HepG2 (cell line): ENCODE measurements around the gene SOBP. TPM values are rescaled to one million over a fixed set of nuclear protein-coding genes. Genes with fewer than 3 reads are reported as not detected.

Experiments
- ATM ChIP-seq: fragments of 450-650 bp; IDR thresholded peaks from 2 replicates; pipeline ENCODE4 v1.7.1; 2017; ENCODE audit warnings: mild to moderate bottlenecking, borderline replicate concordance
- CCAR2 ChIP-seq: fragments of 200-400 bp; formaldehyde crosslinking; optimal IDR thresholded peaks from 2 replicates; pipeline ENCODE3; 2018; ENCODE audit warnings: low read depth, mild to moderate bottlenecking, low read length, moderate library complexity
- GATAD2A ChIP-seq: IDR thresholded peaks from 2 replicates; pipeline ENCODE4 v1.6.1; 2016
- ISX ChIP-seq: sonication (generic); formaldehyde crosslinking; conservative IDR thresholded peaks from 2 replicates; pipeline ENCODE4 v1.5.0; 2020; ENCODE audit warnings: missing genetic modification reagents
- MBNL3 ChIP-seq: fragments of 250-450 bp; sonication (Bioruptor Pico); conservative IDR thresholded peaks from 2 replicates; pipeline ENCODE4 v1.8.0; 2022; ENCODE audit warnings: mild to moderate bottlenecking, inconsistent platforms
- NR2F2 ChIP-seq: IDR thresholded peaks from 2 replicates; pipeline ENCODE4 v1.6.1; 2012; ENCODE audit warnings: low read depth, inconsistent platforms, borderline replicate concordance
- PHF21A ChIP-seq: sonication (generic); formaldehyde crosslinking; IDR thresholded peaks from 2 replicates; pipeline ENCODE4 v1.5.0; 2020; ENCODE audit warnings: mild to moderate bottlenecking, missing genetic modification reagents
- STAT5B ChIP-seq: sonication (generic); formaldehyde crosslinking; IDR thresholded peaks from 2 replicates; pipeline ENCODE4 v1.4.0; 2020; ENCODE audit warnings: missing genetic modification reagents
- TARDBP ChIP-seq: sonication (generic); formaldehyde crosslinking; IDR thresholded peaks from 2 replicates; pipeline ENCODE4 v1.8.0; 2022; ENCODE audit warnings: mild to moderate bottlenecking, missing genetic modification reagents
- TFDP1 ChIP-seq: IDR thresholded peaks from 2 replicates; pipeline ENCODE4 v1.6.1; 2016; ENCODE audit warnings: missing compliant biosample characterization, missing genetic modification reagents, borderline replicate concordance
- U2AF1 ChIP-seq: fragments of 200-400 bp; formaldehyde crosslinking; optimal IDR thresholded peaks from 2 replicates; pipeline ENCODE3; 2017; ENCODE audit warnings: mild to moderate bottlenecking, low read depth, low read length
- ZBTB42 ChIP-seq: sonication (generic); formaldehyde crosslinking; IDR thresholded peaks from 2 replicates; pipeline ENCODE4 v1.5.0; 2020; ENCODE audit warnings: mild to moderate bottlenecking, missing genetic modification reagents
- ZFX ChIP-seq: sonication (generic); formaldehyde crosslinking; IDR thresholded peaks from 2 replicates; pipeline ENCODE4 v1.4.0; 2020; ENCODE audit warnings: mild to moderate bottlenecking, low read depth, missing genetic modification reagents, moderate library complexity
- ZNF362 ChIP-seq: sonication (generic); formaldehyde crosslinking; IDR thresholded peaks from 2 replicates; pipeline ENCODE4 v1.4.0; 2020; ENCODE audit warnings: missing genetic modification reagents, mild to moderate bottlenecking, borderline replicate concordance
- ZNF503 ChIP-seq: sonication (generic); formaldehyde crosslinking; IDR thresholded peaks from 2 replicates; pipeline ENCODE4 v1.4.0; 2020; ENCODE audit warnings: missing genetic modification reagents
- ZNF556 ChIP-seq: sonication (generic); formaldehyde crosslinking; IDR thresholded peaks from 2 replicates; pipeline ENCODE4 v1.4.0; 2020; ENCODE audit warnings: mild to moderate bottlenecking, missing genetic modification reagents, borderline replicate concordance
- ZNF558 ChIP-seq: sonication (generic); formaldehyde crosslinking; IDR thresholded peaks from 2 replicates; pipeline ENCODE4 v1.9.0; 2022; ENCODE audit warnings: mild to moderate bottlenecking, missing genetic modification reagents, borderline replicate concordance
- ZNF564 ChIP-seq: sonication (generic); formaldehyde crosslinking; IDR thresholded peaks from 2 replicates; pipeline ENCODE4 v1.8.1; 2023; ENCODE audit warnings: mild to moderate bottlenecking, missing genetic modification reagents
- ZNF609 ChIP-seq: sonication (generic); formaldehyde crosslinking; IDR thresholded peaks from 2 replicates; pipeline ENCODE4 v1.4.0; 2020; ENCODE audit warnings: mild to moderate bottlenecking, missing genetic modification reagents, borderline replicate concordance
- ZNF724P ChIP-seq: sonication (generic); formaldehyde crosslinking; IDR thresholded peaks from 2 replicates; pipeline ENCODE4 v1.8.0; 2022; ENCODE audit warnings: missing genetic modification reagents, borderline replicate concordance
- ZNF746 ChIP-seq: sonication (generic); formaldehyde crosslinking; IDR thresholded peaks from 2 replicates; pipeline ENCODE4 v1.8.0; 2022; ENCODE audit warnings: mild to moderate bottlenecking, missing genetic modification reagents
- ZNF776 ChIP-seq: sonication (generic); formaldehyde crosslinking; IDR thresholded peaks from 2 replicates; pipeline ENCODE4 v1.4.0; 2020; ENCODE audit warnings: mild to moderate bottlenecking, missing genetic modification reagents
- ZNF790 ChIP-seq: sonication (generic); formaldehyde crosslinking; IDR thresholded peaks from 2 replicates; pipeline ENCODE4 v1.8.0; 2022; ENCODE audit warnings: missing genetic modification reagents, mild to moderate bottlenecking, borderline replicate concordance
- polyA plus RNA-seq, 8 experiments: library from polyadenylated mRNA; depleted of rRNA in 3 of 8; stranded (reverse) in 7 of 8; unstranded in 1 of 8; fragments of >200 nt; fragmentation: Illumina TruSeq in 4 of 8; extraction: Trizol in 4 of 8; gene quantifications; 2 replicates each; pipeline versions ENCODE4 v1.2.1 to v1.2.3, GENCODE V29; 2011 to 2016; ENCODE audit warnings: low read depth in 4 of 8, missing spikeins in 1 of 8, mixed read lengths in 1 of 8; ENCODE audit not compliant: insufficient read depth in 1 of 8
- total RNA-seq, 5 experiments: library from RNA; depleted of rRNA; stranded (reverse); fragments of >200 nt; fragmentation: Illumina TruSeq; extraction: Trizol; gene quantifications; 2 replicates each; pipeline ENCODE4 v1.2.3, GENCODE V29; 2016; ENCODE audit warnings: low read depth in 1 of 5

Gene SOBP
- total and polyA plus RNA-seq, 2 of the 13 experiments (the other 11 are each of a cell fraction or from before 2014, with no cell fraction given), result 1.5 to 6.9 TPM

- TF ChIP-seq NR2F2 (no peak), ISX (CRISPR knock-in tag) (no peak), ZBTB42 (CRISPR knock-in tag) (no peak), ZNF556 (CRISPR knock-in tag) (no peak), TFDP1 (no peak), ZNF746 (no peak), U2AF1 (no peak), ZNF503 (no peak), GATAD2A (CRISPR knock-in tag) (no peak), TARDBP (CRISPR knock-in tag) (no peak), ZNF558 (no peak), ZNF609 (CRISPR knock-in tag) (no peak), ZFX (CRISPR knock-in tag) (no peak), ZNF790 (no peak), ZNF362 (CRISPR knock-in tag) (peak; percentile 57; the same call in 1 of the 2 replicates), ZNF724P (CRISPR knock-in tag) (no peak), STAT5B (CRISPR knock-in tag) (no peak), ZNF776 (no peak), ATM (no peak), CCAR2 (no peak), ZNF564 (CRISPR knock-in tag) (0 out of 2 replicates have a peak, but pooled peaks have one; percentile 45), PHF21A (CRISPR knock-in tag) (no peak), MBNL3 (CRISPR knock-in tag) (no peak)
These were observed 31.1 kb upstream of the SOBP start (continued) for GRCh38 chr6:107458672-107459282.
